Stimulated activated CD4-positive, alpha-beta T cell treated with anti-CD3 and anti-CD28 coated beads, Interleukin-15, amount 100 ng/mL, for 1 hour (primary cell): Measurements from ENCODE around the gene CDS1.
"Not testable (repeated sequence)": the region's sequence is repeated elsewhere in the genome, so short reads cannot be mapped to it uniquely, and the experiment has no call there.

Experiments used
- DNase-seq, 2 donors: peaks; one replicate each; pipeline ENCODE4 v3.0.0-alpha.2; 2020; ENCODE audit warnings: low read depth in 1 of 2, low spot score in 1 of 2

The CDS1 gene

GRCh38 chr4:84582988-84583875, at the start of gene CDS1:
Gene CDS1 (plus strand): TSS chr4:84583127. CDS start chr4:84583402, 275 bp downstream.
- DNase-seq = no peak

GRCh38 chr4:84535901-84536300, 47.0 kb upstream of the CDS1 start:
- DNase-seq = no peak

DNA sequence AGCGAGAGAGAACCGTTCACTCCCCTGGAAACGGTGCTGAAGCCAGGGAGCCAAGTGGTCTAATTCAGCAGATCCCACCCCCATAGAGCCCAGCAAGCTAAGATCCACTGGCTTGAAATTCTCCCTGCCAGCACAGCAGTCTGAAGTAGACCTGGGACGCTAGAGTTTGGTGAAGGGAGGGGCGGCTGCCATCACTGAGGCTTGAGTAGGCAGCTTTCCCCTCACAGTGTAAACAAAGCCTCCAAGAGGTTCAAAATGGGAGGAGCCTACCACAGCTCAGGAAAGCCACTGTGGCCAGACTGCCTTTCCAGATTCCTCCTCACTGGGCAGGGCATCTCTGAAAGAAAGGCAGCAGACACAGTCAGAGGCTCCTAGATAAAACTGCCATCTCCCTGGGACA, 37.8 kb upstream of the CDS1 start:
- no peak for DNase-seq

GRCh38 chr4:84547211-84547610, 35.7 kb upstream of the CDS1 start:
- DNase-seq = no peak

DNA sequence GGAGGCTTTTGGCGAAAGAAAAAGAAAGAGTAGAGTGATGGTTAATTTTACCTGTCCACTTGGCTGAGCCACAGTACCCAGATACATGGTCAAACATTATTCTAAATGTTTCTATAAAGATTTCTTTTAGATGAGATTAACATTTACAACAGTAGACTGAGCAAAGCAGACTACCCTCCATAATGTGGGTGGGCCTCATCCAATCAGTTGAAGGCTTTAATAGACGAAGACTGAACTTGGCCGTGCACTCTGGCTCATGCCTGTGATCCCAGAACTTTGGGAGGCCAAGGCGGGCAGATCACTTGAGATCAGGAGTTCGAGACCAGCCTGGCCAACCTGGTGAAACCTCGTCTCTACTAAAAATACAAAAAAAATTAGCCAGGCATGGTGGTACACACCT, 33.7 kb upstream of the CDS1 start:
- not testable (repeated sequence) for DNase-seq

- no peak for DNase-seq
These were observed 20.8 kb upstream of the CDS1 start for GRCh38 chr4:84562156-84562555.

- DNase-seq = no peak
These were observed 19.9 kb upstream of the CDS1 start for GRCh38 chr4:84563002-84563401.

GRCh38 chr4:84565951-84566350, 17.0 kb upstream of the CDS1 start:
- DNase-seq = no peak

- DNase-seq = no peak
These were observed 14.4 kb upstream of the CDS1 start for GRCh38 chr4:84568496-84568895.

DNA sequence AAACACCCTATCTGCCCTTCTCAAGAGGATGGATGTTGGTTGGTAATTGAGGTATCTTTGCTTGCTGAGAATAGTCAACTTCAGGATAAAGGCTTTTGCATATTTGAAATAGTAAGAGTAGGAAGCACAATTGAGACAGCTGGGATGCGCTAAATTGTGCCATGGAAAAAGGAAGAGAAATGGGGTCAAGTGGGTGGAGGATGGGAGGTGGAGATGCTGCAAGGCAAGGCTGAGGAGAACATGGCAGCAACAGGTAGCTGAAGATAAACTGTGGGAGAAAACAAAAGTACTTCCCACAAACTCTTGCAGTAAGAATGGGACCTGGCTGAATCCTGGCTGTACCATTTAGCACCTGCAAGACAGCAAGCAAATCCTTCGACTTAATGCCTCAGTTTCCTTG, 13.9 kb upstream of the CDS1 start:
- DNase-seq = no peak

DNA sequence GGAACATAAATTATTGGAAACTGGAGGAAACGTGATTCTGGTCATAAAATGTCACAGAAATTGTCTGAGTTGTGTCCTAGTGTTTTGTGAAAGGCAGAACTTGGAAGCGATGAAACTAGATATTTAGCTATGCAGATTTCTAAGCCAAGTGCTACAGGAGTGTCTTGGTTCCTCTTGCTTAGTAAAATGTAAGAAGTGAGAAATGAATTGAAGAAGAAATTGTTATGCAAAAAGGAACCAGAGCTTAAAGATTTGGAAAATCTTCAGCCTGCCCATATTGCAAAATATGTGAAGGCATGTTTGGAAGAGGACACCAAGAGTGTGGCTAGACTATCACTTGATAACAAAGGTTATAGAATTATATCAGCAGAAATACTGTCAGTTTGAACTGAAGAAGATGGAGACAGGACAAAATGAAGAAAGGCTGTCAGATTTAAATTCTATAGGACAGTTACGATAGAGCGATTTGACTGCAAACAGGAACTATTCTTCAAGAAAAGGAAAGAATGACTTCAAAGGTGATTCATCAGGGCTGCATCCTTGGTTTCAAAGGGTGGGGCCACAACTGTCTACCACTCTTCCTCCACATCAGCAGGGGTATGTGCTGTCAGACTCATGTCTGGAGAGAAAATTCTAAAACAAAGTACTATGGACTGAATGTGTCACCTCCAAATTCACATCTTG, 9.4 kb upstream of the CDS1 start:
- no peak for DNase-seq

GRCh38 chr4:84574069-84574720, 8.7 kb upstream of the CDS1 start:
- DNase-seq = no peak

GRCh38 chr4:84578540-84579402, 4.2 kb upstream of the CDS1 start:
- no peak for DNase-seq

- DNase-seq = no peak
These were observed 3.5 kb upstream of the CDS1 start for GRCh38 chr4:84579403-84579776.

DNA sequence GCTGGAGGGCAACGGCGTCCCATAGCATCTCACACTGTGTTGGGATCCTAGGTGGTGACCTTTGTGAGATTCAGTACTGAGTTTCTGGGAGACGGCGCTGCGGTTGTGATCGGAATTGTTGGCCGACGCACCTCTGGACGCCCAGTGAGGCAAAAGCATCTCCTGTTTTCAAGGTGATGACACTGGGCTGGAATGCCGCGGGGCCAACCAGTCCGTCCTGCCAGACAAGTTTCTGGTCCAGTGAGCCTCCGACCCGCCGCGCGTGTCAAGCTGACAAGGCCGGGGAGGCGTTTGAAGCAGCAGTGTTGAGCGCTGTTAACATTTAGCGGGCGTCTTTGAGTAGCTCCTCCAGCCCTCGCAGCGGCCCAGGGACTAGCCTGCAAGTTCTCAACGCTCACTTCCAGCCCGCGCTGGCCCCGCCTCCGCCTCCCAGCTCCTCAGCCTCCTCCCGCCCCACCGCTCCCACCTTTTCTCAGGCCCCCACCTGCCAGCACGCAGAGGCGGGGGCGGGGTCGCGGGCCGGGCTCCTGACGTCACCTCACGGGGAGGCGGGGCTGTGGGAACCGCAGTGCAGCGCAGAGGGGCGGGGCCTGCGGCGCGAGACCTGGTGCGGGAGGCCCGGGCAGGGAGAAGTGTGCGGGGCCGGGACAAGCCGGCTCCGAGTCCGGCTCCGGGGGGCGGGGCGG, 482 bp upstream of the CDS1 start:
- DNase-seq = peak; percentile 73 to 88

GRCh38 chr4:84583876-84584380, 1.0 kb downstream of the CDS1 start:
- no peak for DNase-seq

DNA sequence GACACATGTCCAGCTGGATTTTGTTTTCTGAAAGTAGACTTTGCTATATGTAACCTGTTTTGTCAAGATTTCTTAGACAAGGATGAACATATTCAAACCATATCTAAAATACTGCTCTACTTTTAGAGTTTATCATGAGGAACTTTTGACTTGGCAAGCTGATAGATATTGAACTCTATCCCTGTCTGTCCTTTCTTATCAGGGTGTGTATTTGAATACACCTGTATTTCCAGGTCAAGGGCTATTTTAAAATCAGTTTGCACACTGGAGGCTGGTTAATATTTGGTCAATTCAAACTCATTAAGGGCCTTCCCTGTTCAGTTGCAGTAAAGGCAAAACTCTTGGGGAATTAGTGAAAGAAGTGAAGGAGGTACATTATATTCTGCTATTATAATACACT, 2.3 kb downstream of the CDS1 start:
- no peak for DNase-seq

DNA sequence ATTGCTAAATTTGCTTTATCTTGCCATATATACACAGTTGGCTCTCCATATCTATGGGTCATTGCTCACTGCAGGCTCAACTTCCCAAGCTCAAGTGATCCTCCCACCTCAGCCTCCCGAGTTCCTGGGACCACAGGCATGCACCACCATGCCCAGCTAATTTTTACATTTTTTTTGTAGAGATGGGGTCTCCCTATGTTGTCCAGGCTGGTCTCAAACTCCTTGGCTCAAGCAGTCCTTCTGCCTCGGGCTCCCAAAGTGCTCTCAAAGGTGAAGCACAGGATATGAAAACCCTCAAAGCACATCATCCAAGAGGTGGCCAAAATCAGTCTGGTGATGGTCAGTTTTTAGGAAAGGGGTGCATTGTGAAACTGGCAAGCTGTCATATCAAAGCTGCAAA, 11.8 kb downstream of the CDS1 start:
- no peak for DNase-seq

DNA sequence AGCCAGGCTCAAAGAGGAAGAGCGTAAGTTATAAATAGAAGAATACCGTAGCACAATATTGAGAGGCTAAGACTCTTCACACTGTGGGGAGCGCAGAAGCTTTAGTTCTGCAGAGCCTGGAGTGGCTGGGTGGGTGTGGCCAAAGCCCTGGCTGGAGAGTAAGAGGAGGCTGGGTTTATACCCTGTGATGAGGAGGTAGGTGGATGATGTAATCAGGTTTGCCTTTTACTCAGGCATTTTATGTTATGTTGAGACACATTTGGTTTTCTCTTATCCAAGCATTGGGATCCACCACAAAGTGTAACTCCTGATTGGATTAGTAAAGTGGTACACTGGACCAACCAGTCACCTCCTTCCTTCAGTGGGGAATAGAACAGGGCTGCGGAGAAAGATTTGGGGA, 13.9 kb downstream of the CDS1 start:
- DNase-seq = no peak

DNA sequence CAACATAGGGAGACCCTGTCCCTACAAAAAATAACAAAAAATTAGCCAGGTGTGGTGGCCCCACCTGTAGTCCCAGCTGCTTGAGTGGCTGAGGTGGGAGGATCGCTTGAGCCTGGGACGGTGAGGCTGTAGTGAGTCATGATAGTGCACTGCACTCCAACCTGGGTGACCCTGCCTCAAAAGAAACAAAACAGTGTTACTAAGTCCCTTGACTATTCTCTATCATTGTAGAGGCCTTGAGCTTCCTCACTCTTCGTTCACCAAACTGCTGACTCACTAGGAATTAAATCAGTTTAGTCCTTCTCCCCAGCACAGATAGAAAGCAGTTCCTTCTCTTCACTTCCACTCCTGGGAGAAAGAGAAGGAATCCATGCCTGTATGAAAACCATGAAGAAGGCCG, 14.5 kb downstream of the CDS1 start:
- DNase-seq = no peak
